ENCODE results near the gene EXO5. TPM values are rescaled to one million over a fixed set of nuclear protein-coding genes. Genes with fewer than 3 reads are reported as not detected.

Gene EXO5
- total and polyA plus RNA-seq, 2 of the 13 experiments (the other 11 are each of a cell fraction or from before 2014, with no cell fraction given), result 9.9 to 20.5 TPM

DNA sequence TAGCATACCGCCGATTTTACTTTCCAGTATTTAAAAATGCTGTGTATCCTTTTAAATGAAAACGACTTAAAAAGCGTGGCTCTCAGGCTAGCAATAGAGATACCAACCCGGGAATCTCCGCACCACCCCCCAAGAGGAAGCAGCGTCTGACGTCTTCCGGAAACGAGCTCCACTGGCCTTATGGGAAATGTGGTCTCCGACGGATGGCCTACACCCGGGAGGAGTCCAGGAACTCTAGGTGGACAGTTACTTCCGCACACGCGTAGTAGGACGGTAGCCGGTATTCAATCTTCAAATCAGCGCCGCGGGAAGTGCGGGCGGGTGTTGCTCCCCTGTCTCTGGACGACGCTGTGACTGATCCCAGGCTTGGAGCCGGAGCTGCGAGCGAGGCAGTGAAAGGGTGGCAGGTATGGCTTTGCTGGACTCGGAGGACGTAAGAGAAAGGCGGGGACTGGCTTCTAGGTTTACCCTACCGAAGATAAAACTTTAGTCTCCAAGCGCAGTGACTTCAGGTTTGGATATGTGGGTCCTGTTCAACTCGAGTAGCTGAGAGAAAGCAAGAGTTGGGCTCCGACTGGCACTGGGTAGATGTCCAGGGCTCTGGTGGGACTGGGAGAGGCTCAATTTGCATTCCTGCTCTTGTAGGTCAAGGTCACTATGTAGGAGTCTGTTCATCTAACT is 23.0 kb downstream of the EXO5 start, which contains the start of gene ZNF684 (continued):
- no peak for TF ChIP-seq HMGA1 (CRISPR knock-in tag; conservative IDR thresholded peaks at IDR 0.05)
- TF ChIP-seq RFX1 (IDR thresholded peaks at IDR 0.05), result no peak
- TF ChIP-seq ZNF841 (CRISPR knock-in tag; IDR thresholded peaks at IDR 0.05; ENCODE audit: borderline replicate concordance), result no peak
- TF ChIP-seq ELF4 (CRISPR knock-in tag; IDR thresholded peaks at IDR 0.05; ENCODE audit: borderline replicate concordance), result peak; percentile 90
- TF ChIP-seq GFI1 (CRISPR knock-in tag; IDR thresholded peaks at IDR 0.05; ENCODE audit: borderline replicate concordance), result no peak
- TF ChIP-seq NR2C2 (CRISPR knock-in tag; IDR thresholded peaks at IDR 0.05; ENCODE audit: borderline replicate concordance), result 0 out of 2 replicates have a peak, but pooled peaks have one; percentile 21
- peak; percentile 73 for TF ChIP-seq XRCC5 (optimal IDR thresholded peaks at IDR 0.05; ENCODE audit: low read length)
- TF ChIP-seq ZNF556 (CRISPR knock-in tag; IDR thresholded peaks at IDR 0.05; ENCODE audit: borderline replicate concordance), result peak; percentile 68; the same call in 1 of the 2 replicates
- TF ChIP-seq, protein P1, sequence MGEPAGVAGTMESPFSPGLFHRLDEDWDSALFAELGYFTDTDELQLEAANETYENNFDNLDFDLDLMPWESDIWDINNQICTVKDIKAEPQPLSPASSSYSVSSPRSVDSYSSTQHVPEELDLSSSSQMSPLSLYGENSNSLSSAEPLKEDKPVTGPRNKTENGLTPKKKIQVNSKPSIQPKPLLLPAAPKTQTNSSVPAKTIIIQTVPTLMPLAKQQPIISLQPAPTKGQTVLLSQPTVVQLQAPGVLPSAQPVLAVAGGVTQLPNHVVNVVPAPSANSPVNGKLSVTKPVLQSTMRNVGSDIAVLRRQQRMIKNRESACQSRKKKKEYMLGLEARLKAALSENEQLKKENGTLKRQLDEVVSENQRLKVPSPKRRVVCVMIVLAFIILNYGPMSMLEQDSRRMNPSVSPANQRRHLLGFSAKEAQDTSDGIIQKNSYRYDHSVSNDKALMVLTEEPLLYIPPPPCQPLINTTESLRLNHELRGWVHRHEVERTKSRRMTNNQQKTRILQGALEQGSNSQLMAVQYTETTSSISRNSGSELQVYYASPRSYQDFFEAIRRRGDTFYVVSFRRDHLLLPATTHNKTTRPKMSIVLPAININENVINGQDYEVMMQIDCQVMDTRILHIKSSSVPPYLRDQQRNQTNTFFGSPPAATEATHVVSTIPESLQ (CRISPR knock-in tag; conservative IDR thresholded peaks at IDR 0.05), result no peak
- TF ChIP-seq, protein P2, sequence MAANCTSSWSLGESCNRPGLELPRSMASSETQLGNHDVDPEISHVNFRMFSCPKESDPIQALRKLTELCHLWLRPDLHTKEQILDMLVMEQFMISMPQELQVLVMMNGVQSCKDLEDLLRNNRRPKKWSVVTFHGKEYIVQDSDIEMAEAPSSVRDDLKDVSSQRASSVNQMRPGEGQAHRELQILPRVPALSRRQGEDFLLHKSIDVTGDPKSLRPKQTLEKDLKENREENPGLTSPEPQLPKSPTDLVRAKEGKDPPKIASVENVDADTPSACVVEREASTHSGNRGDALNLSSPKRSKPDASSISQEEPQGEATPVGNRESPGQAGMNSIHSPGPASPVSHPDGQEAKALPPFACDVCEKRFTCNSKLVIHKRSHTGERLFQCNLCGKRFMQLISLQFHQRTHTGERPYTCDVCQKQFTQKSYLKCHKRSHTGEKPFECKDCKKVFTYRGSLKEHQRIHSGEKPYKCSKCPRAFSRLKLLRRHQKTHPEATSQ (CRISPR knock-in tag; IDR thresholded peaks at IDR 0.05; ENCODE audit: borderline replicate concordance), result peak; percentile 41; the same call in 1 of the 2 replicates
- peak; percentile 59; the same call in 1 of the 2 replicates for TF ChIP-seq MYC (CRISPR knock-in tag; IDR thresholded peaks at IDR 0.05; ENCODE audit: borderline replicate concordance)
- TF ChIP-seq KDM5A (IDR thresholded peaks at IDR 0.05; ENCODE audit: borderline replicate concordance, low read length), result peak; percentile 71; the same call in 1 of the 2 replicates
- no peak for TF ChIP-seq SOX6 (IDR thresholded peaks at IDR 0.05)
- peak; percentile 65 for TF ChIP-seq SOX6 (CRISPR knock-in tag; IDR thresholded peaks at IDR 0.05)
- TF ChIP-seq SIX1 (CRISPR knock-in tag; IDR thresholded peaks at IDR 0.05; ENCODE audit: borderline replicate concordance), result no peak
- peak; percentile 98 for TF ChIP-seq SAP130 (CRISPR knock-in tag; IDR thresholded peaks at IDR 0.05; ENCODE audit: low read depth)
- no peak for TF ChIP-seq FOXK2 (IDR thresholded peaks at IDR 0.05)
- TF ChIP-seq, protein P3, sequence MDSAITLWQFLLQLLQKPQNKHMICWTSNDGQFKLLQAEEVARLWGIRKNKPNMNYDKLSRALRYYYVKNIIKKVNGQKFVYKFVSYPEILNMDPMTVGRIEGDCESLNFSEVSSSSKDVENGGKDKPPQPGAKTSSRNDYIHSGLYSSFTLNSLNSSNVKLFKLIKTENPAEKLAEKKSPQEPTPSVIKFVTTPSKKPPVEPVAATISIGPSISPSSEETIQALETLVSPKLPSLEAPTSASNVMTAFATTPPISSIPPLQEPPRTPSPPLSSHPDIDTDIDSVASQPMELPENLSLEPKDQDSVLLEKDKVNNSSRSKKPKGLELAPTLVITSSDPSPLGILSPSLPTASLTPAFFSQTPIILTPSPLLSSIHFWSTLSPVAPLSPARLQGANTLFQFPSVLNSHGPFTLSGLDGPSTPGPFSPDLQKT (CRISPR knock-in tag; IDR thresholded peaks at IDR 0.05; ENCODE audit: borderline replicate concordance), result no peak
- TF ChIP-seq SOX13 (IDR thresholded peaks at IDR 0.05), result no peak
- TF ChIP-seq SOX13 (CRISPR knock-in tag; conservative IDR thresholded peaks at IDR 0.05 in 1 of 2, IDR thresholded peaks at IDR 0.05 in 1 of 2), result no peak; a peak in 1 of 4 replicates
- TF ChIP-seq SRSF4 (IDR thresholded peaks at IDR 0.05; ENCODE audit: low read depth, low read length, poor library complexity, severe bottlenecking), result no peak
- TF ChIP-seq KDM6A (CRISPR knock-in tag; IDR thresholded peaks at IDR 0.05; ENCODE audit: low read depth), result no peak
- no peak for TF ChIP-seq ZFP37 (CRISPR knock-in tag; IDR thresholded peaks at IDR 0.05; ENCODE audit: borderline replicate concordance)
